GM12878 (cell line): Measurements from ENCODE around the gene RGS11. TPM values are rescaled to one million over a fixed set of nuclear protein-coding genes. Genes with fewer than 3 reads are reported as not detected.

Experiments
- ATAC-seq: fragments of 200-7000 bp; cut with Tn5 transposase; 3 replicates; pipeline ENCODE4 v1.9.1; 2020; ENCODE audit warnings: mild to moderate bottlenecking, moderate library complexity
- BruUV-seq: library from RNA; stranded (reverse); fragments of 400-500 nt; replicated peaks from 2 replicates; lab custom pipeline; 2021; lab: Mats Ljungman, UMichigan
- CTCF ChIA-PET: fragments of 300-600 bp; sonication (Branson Sonifier 250); formaldehyde crosslinking; extraction: SDS; loops from one replicate; lab custom pipeline; 2021; ENCODE audit warnings: inconsistent platforms; lab: Yijun Ruan, JAX
- POLR2A ChIA-PET: fragments of 350-600 bp; formaldehyde crosslinking; extraction: SDS; loops from one replicate; lab custom pipeline; 2021; ENCODE audit warnings: inconsistent platforms; lab: Charles Lee
- RAD21 ChIA-PET: fragments of 300-600 bp; sonication (Branson Sonifier 250); formaldehyde crosslinking; loops from one replicate; lab custom pipeline; 2023; ENCODE audit warnings: antibody characterized with exemption; ENCODE audit not compliant: unreplicated experiment; lab: Charles Lee
- SMC1A ChIA-PET: fragments of 300-600 bp; sonication (Branson Sonifier 250); formaldehyde crosslinking; loops from one replicate; lab custom pipeline; 2023; ENCODE audit not compliant: unreplicated experiment, uncharacterized antibody; lab: Charles Lee
- DNase-seq: peaks from one replicate; pipeline ENCODE4 v3.0.0-alpha.2; 2011; ENCODE audit warnings: low read depth, low spot score
- FAIRE-seq: peaks from 3 replicates; lab custom pipeline; 2011; peaks lifted over from hg19 to GRCh38; lab: Jason Lieb, UNC
- H2AFZ ChIP-seq: 2 replicates; pipeline ENCODE4 v1.6.0; 2011; ENCODE audit warnings: low read depth, low read length, control low read depth; ENCODE audit not compliant: control insufficient read depth
- H3K27ac ChIP-seq: 2 replicates; pipeline ENCODE4 v1.5.1; 2011; ENCODE audit warnings: control low read depth; ENCODE audit not compliant: control insufficient read depth, insufficient read depth
- H3K27me3 ChIP-seq, 2 experiments: replicated peaks in 1 of 2; 2 replicates each; pipeline versions ENCODE4 v1.6.0 to v1.6.1; 2011; ENCODE audit warnings: low read length in 1 of 2; ENCODE audit not compliant: control insufficient read depth in 2 of 2, insufficient read depth in 2 of 2
- H3K36me3 ChIP-seq, 2 experiments: 2 replicates each; pipeline ENCODE4 v1.5.1; 2011; ENCODE audit warnings: low read length in 1 of 2; ENCODE audit not compliant: control insufficient read depth in 2 of 2, insufficient read depth in 2 of 2
- H3K4me1 ChIP-seq: 2 replicates; pipeline ENCODE4 v1.6.1; 2011; ENCODE audit warnings: mild to moderate bottlenecking, low read length, moderate library complexity, mixed read lengths; ENCODE audit not compliant: control insufficient read depth, insufficient read depth
- H3K4me2 ChIP-seq: 2 replicates; pipeline ENCODE4 v1.6.0; 2011; ENCODE audit warnings: control low read depth; ENCODE audit not compliant: control insufficient read depth, insufficient read depth
- H3K4me3 ChIP-seq: fragments of 200-600 bp; sonication (generic); 2 replicates; pipeline ENCODE4 v1.5.1; 2016
- H3K79me2 ChIP-seq: 2 replicates; pipeline ENCODE4 v1.6.0; 2011; ENCODE audit warnings: low read length; ENCODE audit not compliant: control insufficient read depth, insufficient read depth
- H3K9ac ChIP-seq: 2 replicates; pipeline ENCODE4 v1.8.0; 2011; ENCODE audit warnings: low read length, control low read depth, mixed read lengths; ENCODE audit not compliant: control insufficient read depth, insufficient read depth
- H3K9me3 ChIP-seq: replicated peaks from 3 replicates; pipeline ENCODE4 v1.5.1; 2011; ENCODE audit warnings: mild to moderate bottlenecking, low read length; ENCODE audit not compliant: control insufficient read depth, insufficient read depth
- H4K20me1 ChIP-seq: 2 replicates; pipeline ENCODE4 v1.6.0; 2011; ENCODE audit not compliant: control insufficient read depth, insufficient read depth
- BCL11A ChIP-seq: IDR thresholded peaks from 2 replicates; pipeline ENCODE4 v1.6.1; 2011; ENCODE audit warnings: low read depth, low read length
- PAX5 ChIP-seq: IDR thresholded peaks from 2 replicates; pipeline ENCODE4 v1.6.1; 2011; ENCODE audit warnings: low read depth, low read length, borderline replicate concordance
- POLR2A ChIP-seq: IDR thresholded peaks from 2 replicates; pipeline ENCODE4 v1.6.1; 2011; ENCODE audit warnings: low read depth, mild to moderate bottlenecking, low read length
- RCOR1 ChIP-seq: conservative IDR thresholded peaks from 2 replicates; pipeline ENCODE4 v1.6.1; 2012; ENCODE audit warnings: low read depth, low read length, improper control_type of control experiment
- TCF3 ChIP-seq: IDR thresholded peaks from 2 replicates; pipeline ENCODE4 v1.6.1; 2012; ENCODE audit warnings: low read depth, mild to moderate bottlenecking, low read length, borderline replicate concordance; ENCODE audit not compliant: insufficient read depth
- ZNF217 ChIP-seq: fragments of 450-650 bp; IDR thresholded peaks from 2 replicates; pipeline ENCODE4 v1.6.1; 2017; ENCODE audit warnings: antibody characterized with exemption, mild to moderate bottlenecking
- WGBS: methylation state at CpG from one replicate; pipeline ENCODE4 v1.1.6; 2016; ENCODE audit warnings: low lambda C conversion rate; ENCODE audit not compliant: insufficient replicate concordance, insufficient coverage; ENCODE audit errors: missing lambda C conversion rate; 5-methylcytosine and 5-hydroxymethylcytosine counted together
- in situ Hi-C: fragments of 300-500 bp; cut with MboI; formaldehyde crosslinking; loops from 9 replicates; pipeline ENCODE4 v1.14.3; 2018; ENCODE audit warnings: mixed read lengths
- intact Hi-C: fragments of 100-400 bp; cut with micrococcal nuclease; formaldehyde crosslinking; loops from one replicate; pipeline ENCODE4 v1.14.2; 2022; ENCODE audit not compliant: unreplicated experiment
- polyA plus RNA-seq, 11 experiments: library from polyadenylated mRNA; depleted of rRNA in 4 of 11; unstranded in 6 of 11; stranded (reverse) in 5 of 11; fragments of >200 nt; fragmentation: Nextera tagmentation in 4 of 11; fragmentation: Illumina TruSeq in 1 of 11; extraction: Ambion mirVana in 4 of 11; extraction: Trizol in 1 of 11; gene quantifications; 1 replicate in 1 of 11; 2 replicates in 10 of 11; pipeline versions ENCODE4 v1.2.1 to v1.2.3, GENCODE V29; 2011 to 2016; ENCODE audit warnings: inconsistent platforms in 2 of 11, missing spikeins in 2 of 11, low read depth in 1 of 11
- total RNA-seq, 4 experiments: library from RNA; depleted of rRNA in 3 of 4; stranded (reverse); fragments of >200 nt in 3 of 4; fragmentation: Illumina TruSeq in 1 of 4; extraction: Trizol in 1 of 4; gene quantifications; 2 replicates each; pipeline versions ENCODE4 v1.2.1 to v1.2.3, GENCODE V29; 2013 to 2021

The RGS11 gene
- total and polyA plus RNA-seq, 10 of the 15 experiments (the other 5 are each of a cell fraction or from before 2014, with no cell fraction given): 0.04 TPM; not detected in 9

GRCh38 chr16:265711-266110 is 10.0 kb downstream of the RGS11 start:
- H3K36me3 ChIP-seq: no peaks in the 10 kb centered on the region; a peak in 1 of 4 replicates
- no peak overlapping the region for H3K4me3 ChIP-seq
- no TSS peak for BruUV-seq
- RAD21 ChIA-PET: no interaction called here
- H3K27me3 ChIP-seq: no peaks in the 10 kb centered on the region
- SMC1A ChIA-PET: interaction anchor here (0.5 kb wide), 1 partner anchor 50 kb away, joined by 3 read pairs; no protein-coding TSS in a partner anchor
- 51% methylated on average over 12 of the region's 12 CpGs for WGBS
- H4K20me1 ChIP-seq: no peaks in the 10 kb centered on the region
- in situ Hi-C loops (no loop called here), intact Hi-C loops (no loop called here)
- no peak for FAIRE-seq
- no peaks in the 10 kb centered on the region for H3K79me2 ChIP-seq
- H3K9ac ChIP-seq: no peak overlapping the region
- no peak overlapping the region for H3K27ac ChIP-seq
- H3K4me1 ChIP-seq: no peaks in the 10 kb centered on the region
- POLR2A ChIA-PET: no interaction called here
- DNase-seq: no peak
- TF ChIP-seq RCOR1 (no peak), POLR2A (peak; percentile 44; the same call in 1 of the 2 replicates)
- TF ChIP-seq, all 136 proteins: peak for 1
- CTCF ChIA-PET: no interaction called here
- Histone ChIP-seq H3K9me3 (no peaks in the 10 kb centered on the region), H2AFZ (no peak overlapping the region), H3K4me2 (no peak overlapping the region)
- no peak for ATAC-seq

GRCh38 chr16:265002-265529 is 10.7 kb downstream of the RGS11 start:
- Histone ChIP-seq H3K4me3 (no peak overlapping the region), H3K36me3 (no peaks in the 10 kb centered on the region; a peak in 1 of 4 replicates), H4K20me1 (no peaks in the 10 kb centered on the region), H3K4me2 (no peak overlapping the region), H3K9ac (no peak overlapping the region), H3K27ac (no peak overlapping the region), H3K9me3 (no peaks in the 10 kb centered on the region), H3K27me3 (no peaks in the 10 kb centered on the region), H2AFZ (no peak overlapping the region), H3K79me2 (no peaks in the 10 kb centered on the region), H3K4me1 (no peaks in the 10 kb centered on the region)
- intact Hi-C loops (no loop called here), in situ Hi-C loops (no loop called here)
- TF ChIP-seq PAX5 (no peak), TCF3 (no peak), ZNF217 (no peak), BCL11A (no peak)
- ChIA-PET POLR2A (no interaction called here), CTCF (no interaction called here), SMC1A (interaction anchor here (0.5 kb wide), 1 partner anchor 49 kb away, joined by 3 read pairs; no protein-coding TSS in a partner anchor), RAD21 (no interaction called here)
- DNase-seq (no peak), ATAC-seq (no peak), FAIRE-seq (no peak)
- BruUV-seq: no TSS peak
- 79% methylated on average over 14 of the region's 14 CpGs for WGBS
